Mesenchymal stem cell (in vitro differentiated cells and primary cell): ENCODE results near the gene OR11A1.

ENCODE experiments used
- DNase-seq: peaks from one replicate; pipeline ENCODE4 v3.0.0-alpha.2; 2013
- H2AFZ ChIP-seq: one replicate; pipeline ENCODE4 v1.6.1; 2013; ENCODE audit warnings: low read depth, mild to moderate bottlenecking, control low read depth, inconsistent platforms, low read length, moderate library complexity
- H2AK5ac ChIP-seq: 2 replicates; pipeline ENCODE4 v1.6.1; 2013; ENCODE audit warnings: low read length, moderate library complexity, mild to moderate bottlenecking, inconsistent platforms; ENCODE audit not compliant: severe bottlenecking
- H2BK120ac ChIP-seq: one replicate; pipeline ENCODE4 v1.6.1; 2013; ENCODE audit warnings: low read depth, mild to moderate bottlenecking, inconsistent platforms, low read length, moderate library complexity
- H2BK12ac ChIP-seq, 2 experiments: one replicate each; pipeline ENCODE4 v1.6.1; 2013; ENCODE audit warnings: inconsistent platforms in 2 of 2, low read length in 2 of 2, mild to moderate bottlenecking in 2 of 2, moderate library complexity in 2 of 2, control low read depth in 1 of 2
- H2BK15ac ChIP-seq: one replicate; pipeline ENCODE4 v1.6.1; 2013; ENCODE audit warnings: mild to moderate bottlenecking, low read depth, inconsistent platforms; ENCODE audit not compliant: poor library complexity, severe bottlenecking
- H2BK5ac ChIP-seq: 2 replicates; pipeline ENCODE4 v1.6.1; 2013; ENCODE audit warnings: low read depth, mild to moderate bottlenecking, low read length, control low read depth, inconsistent platforms; ENCODE audit not compliant: poor library complexity, severe bottlenecking
- H3K14ac ChIP-seq, 2 experiments: one replicate each; pipeline ENCODE4 v1.6.1; 2013; ENCODE audit warnings: inconsistent platforms in 2 of 2, low read length in 2 of 2, control low read depth in 1 of 2, mild to moderate bottlenecking in 1 of 2, moderate library complexity in 1 of 2
- H3K18ac ChIP-seq, 2 experiments: one replicate each; pipeline ENCODE4 v1.6.1; 2013; ENCODE audit warnings: inconsistent platforms in 2 of 2, low read length in 2 of 2, control low read depth in 1 of 2, low read depth in 1 of 2, mild to moderate bottlenecking in 1 of 2
- H3K23ac ChIP-seq, 2 experiments: one replicate each; pipeline ENCODE4 v1.6.1; 2013; ENCODE audit warnings: inconsistent platforms in 2 of 2, low read length in 2 of 2, mild to moderate bottlenecking in 2 of 2, moderate library complexity in 2 of 2, control low read depth in 1 of 2
- H3K27ac ChIP-seq: 2 replicates; pipeline ENCODE4 v1.5.1; 2013; ENCODE audit warnings: mild to moderate bottlenecking, moderate library complexity, low read length, control low read depth, inconsistent platforms; ENCODE audit not compliant: poor library complexity, severe bottlenecking
- H3K27me3 ChIP-seq, 2 experiments: 2 replicates each; pipeline versions ENCODE4 v1.6.1 to v1.7.0; 2013; ENCODE audit warnings: low read length in 2 of 2, mild to moderate bottlenecking in 2 of 2, moderate library complexity in 2 of 2, control low read depth in 1 of 2, inconsistent platforms in 1 of 2; ENCODE audit not compliant: control insufficient read depth in 1 of 2, insufficient read depth in 1 of 2
- H3K36me3 ChIP-seq, 2 experiments: 2 replicates each; pipeline versions ENCODE4 v1.6.1 to v1.7.0; 2013; ENCODE audit warnings: low read length in 2 of 2, control low read depth in 1 of 2, inconsistent platforms in 1 of 2, low read depth in 1 of 2, mild to moderate bottlenecking in 1 of 2; ENCODE audit not compliant: insufficient read depth in 2 of 2, control insufficient read depth in 1 of 2
- H3K4ac ChIP-seq, 2 experiments: one replicate each; pipeline ENCODE4 v1.6.1; 2013; ENCODE audit warnings: inconsistent platforms in 2 of 2, low read length in 2 of 2, mild to moderate bottlenecking in 2 of 2, moderate library complexity in 2 of 2, control low read depth in 1 of 2, low read depth in 1 of 2
- H3K4me1 ChIP-seq: 2 replicates; pipeline ENCODE4 v1.6.1; 2013; ENCODE audit warnings: low read depth, low read length, control low read depth; ENCODE audit not compliant: control insufficient read depth, insufficient read depth
- H3K4me2 ChIP-seq: 2 replicates; pipeline ENCODE4 v1.6.1; 2013; ENCODE audit warnings: low read length, mild to moderate bottlenecking, inconsistent platforms; ENCODE audit not compliant: poor library complexity, severe bottlenecking
- H3K4me3 ChIP-seq, 2 experiments: 2 replicates each; pipeline versions ENCODE4 v1.5.1 to v1.7.0; 2013; ENCODE audit warnings: low read length in 2 of 2, mild to moderate bottlenecking in 2 of 2, control low read depth in 1 of 2, low read depth in 1 of 2; ENCODE audit not compliant: insufficient read depth in 1 of 2
- H3K79me1 ChIP-seq: replicated peaks from 2 replicates; pipeline ENCODE4 v1.6.1; 2013; ENCODE audit warnings: mild to moderate bottlenecking, control low read depth, low read length, inconsistent platforms; ENCODE audit not compliant: poor library complexity, severe bottlenecking
- H3K9ac ChIP-seq: 2 replicates; pipeline ENCODE4 v1.7.0; 2013; ENCODE audit warnings: mild to moderate bottlenecking, low read length, moderate library complexity
- H3K9me3 ChIP-seq: 2 replicates; pipeline ENCODE4 v1.7.0; 2013; ENCODE audit warnings: mild to moderate bottlenecking, low read length; ENCODE audit not compliant: control insufficient read depth
- H4K8ac ChIP-seq: one replicate; pipeline ENCODE4 v1.6.1; 2013; ENCODE audit warnings: inconsistent platforms, mild to moderate bottlenecking, low read length, moderate library complexity
- H4K91ac ChIP-seq: one replicate; pipeline ENCODE4 v1.6.1; 2013; ENCODE audit warnings: mild to moderate bottlenecking, low read length, inconsistent platforms
- WGBS: methylation state at CpG from one replicate; pipeline ENCODE4 v1.1.7; 2013; ENCODE audit warnings: mixed read lengths; 5-methylcytosine and 5-hydroxymethylcytosine counted together

The OR11A1 gene

DNA sequence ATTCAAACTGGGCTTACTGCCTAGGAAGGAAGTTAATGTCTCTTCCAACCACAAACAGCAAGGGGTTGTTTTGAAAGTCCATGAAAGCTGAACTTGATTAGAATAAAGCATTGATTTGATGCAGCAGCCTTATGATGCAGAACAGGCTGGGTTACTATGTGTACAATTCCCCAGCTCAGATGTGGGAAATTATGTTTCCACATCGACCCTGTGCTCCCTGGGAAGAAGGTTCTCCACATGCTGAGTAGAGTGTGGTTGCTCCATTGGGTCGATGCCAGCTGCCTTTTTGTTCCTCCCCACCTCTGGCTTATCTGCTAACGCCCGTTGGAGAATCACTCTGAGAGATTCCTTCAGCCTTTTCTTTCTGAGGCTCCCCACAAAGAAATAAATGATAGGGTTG is 29.7 kb upstream of the OR11A1 start:
- no peak overlapping the region for H3K18ac ChIP-seq
- no peak overlapping the region for H3K4me2 ChIP-seq
- no peak overlapping the region for H2BK12ac ChIP-seq
- no peak overlapping the region for H2BK15ac ChIP-seq
- no peaks in the 10 kb centered on the region for H3K4me1 ChIP-seq
- no peak overlapping the region for H4K8ac ChIP-seq
- H3K14ac ChIP-seq, result no peak overlapping the region
- WGBS, result 56% methylated on average over 4 of the region's 4 CpGs
- no peak overlapping the region for H3K4ac ChIP-seq
- H3K9me3 ChIP-seq, result no peaks in the 10 kb centered on the region
- no peak overlapping the region for H3K4me3 ChIP-seq
- no peak overlapping the region for H2AK5ac ChIP-seq
- no peak overlapping the region for H2BK5ac ChIP-seq
- H3K27ac ChIP-seq, result no peak overlapping the region
- H3K36me3 ChIP-seq, result no peaks in the 10 kb centered on the region
- no peak overlapping the region for H4K91ac ChIP-seq
- no peak overlapping the region for H2BK120ac ChIP-seq
- no peak overlapping the region for H3K23ac ChIP-seq
- no peaks in the 10 kb centered on the region for H3K79me1 ChIP-seq
- H3K27me3 ChIP-seq, result no peaks in the 10 kb centered on the region
- no peak overlapping the region for H3K9ac ChIP-seq
- no peak overlapping the region for H2AFZ ChIP-seq
- no peak for DNase-seq

DNA sequence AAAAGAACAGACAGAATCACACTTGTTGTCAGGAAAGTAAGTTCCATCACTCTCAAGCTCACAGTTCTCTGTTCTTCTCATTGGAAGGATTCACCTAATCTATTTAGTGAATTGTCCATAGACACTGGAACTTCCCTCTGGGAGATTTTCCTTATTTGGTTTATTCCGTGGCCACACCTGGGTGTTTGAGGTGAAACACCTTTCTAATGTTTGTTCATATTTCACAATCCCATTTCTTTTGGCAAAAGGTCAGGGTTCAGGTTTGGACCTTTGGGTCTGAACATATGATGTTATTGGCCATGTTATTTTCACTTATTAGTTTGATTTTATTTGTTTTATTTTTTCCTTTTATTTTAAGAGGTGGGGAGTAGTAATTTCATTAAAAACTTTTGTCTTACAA is 26.9 kb upstream of the OR11A1 start:
- no peaks in the 10 kb centered on the region for H3K9me3 ChIP-seq
- no peak for DNase-seq
- H2BK120ac ChIP-seq, result no peak overlapping the region

DNA sequence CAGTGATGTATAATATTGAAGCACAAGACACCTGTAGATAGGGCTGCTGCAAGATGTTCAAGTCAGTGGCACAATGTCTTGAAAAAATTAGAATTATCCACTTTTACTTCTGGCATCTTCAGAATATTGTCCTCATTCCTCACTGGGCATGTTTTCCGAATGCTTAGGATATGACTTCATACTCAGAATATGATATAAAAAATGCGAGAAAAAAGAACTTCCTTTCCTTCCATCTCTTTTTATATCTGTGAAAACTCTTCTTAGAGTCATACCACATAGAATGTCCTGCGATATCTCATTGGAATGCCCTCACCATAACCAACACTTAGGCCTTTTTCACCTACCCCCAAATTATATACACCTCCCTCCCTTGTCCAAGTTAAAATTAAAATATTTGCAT is 26.3 kb upstream of the OR11A1 start:
- H3K27me3 ChIP-seq, result no peaks in the 10 kb centered on the region
- no peak overlapping the region for H2BK5ac ChIP-seq
- no peak overlapping the region for H4K8ac ChIP-seq
- no peak overlapping the region for H3K27ac ChIP-seq
- H3K4me2 ChIP-seq, result no peak overlapping the region
- H3K23ac ChIP-seq, result no peak overlapping the region
- no peak for DNase-seq
- no peak overlapping the region for H2BK12ac ChIP-seq
- H3K18ac ChIP-seq, result no peak overlapping the region
- no peak overlapping the region for H4K91ac ChIP-seq
- H2BK120ac ChIP-seq, result no peak overlapping the region
- H3K79me1 ChIP-seq, result no peaks in the 10 kb centered on the region
- no peak overlapping the region for H2AK5ac ChIP-seq
- H3K14ac ChIP-seq, result no peak overlapping the region
- no peaks in the 10 kb centered on the region for H3K9me3 ChIP-seq
- H2AFZ ChIP-seq, result no peak overlapping the region
- H3K4me1 ChIP-seq, result no peaks in the 10 kb centered on the region
- 75% methylated on average over 3 of the region's 3 CpGs for WGBS
- no peak overlapping the region for H3K4ac ChIP-seq
- no peaks in the 10 kb centered on the region for H3K36me3 ChIP-seq
- no peak overlapping the region for H2BK15ac ChIP-seq
- no peak overlapping the region for H3K4me3 ChIP-seq
- no peak overlapping the region for H3K9ac ChIP-seq

More for the DNA sequence above, 26.9 kb upstream of the OR11A1 start:
- H3K23ac ChIP-seq, result no peak overlapping the region
- no peak overlapping the region for H4K8ac ChIP-seq
- H2AFZ ChIP-seq, result no peak overlapping the region
- H3K4ac ChIP-seq, result no peak overlapping the region
- H2BK12ac ChIP-seq, result no peak overlapping the region
- no CpG with 5 or more reads among the region's 1 CpG for WGBS
- H3K4me3 ChIP-seq, result no peak overlapping the region
- no peak overlapping the region for H2AK5ac ChIP-seq
- no peak overlapping the region for H4K91ac ChIP-seq
- H3K79me1 ChIP-seq, result no peaks in the 10 kb centered on the region
- H3K14ac ChIP-seq, result no peak overlapping the region
- no peaks in the 10 kb centered on the region for H3K27me3 ChIP-seq
- no peak overlapping the region for H3K27ac ChIP-seq
- no peak overlapping the region for H3K9ac ChIP-seq
- no peak overlapping the region for H2BK5ac ChIP-seq
- no peaks in the 10 kb centered on the region for H3K4me1 ChIP-seq
- H3K18ac ChIP-seq, result no peak overlapping the region
- H3K4me2 ChIP-seq, result no peak overlapping the region
- H3K36me3 ChIP-seq, result no peaks in the 10 kb centered on the region
- no peak overlapping the region for H2BK15ac ChIP-seq

DNA sequence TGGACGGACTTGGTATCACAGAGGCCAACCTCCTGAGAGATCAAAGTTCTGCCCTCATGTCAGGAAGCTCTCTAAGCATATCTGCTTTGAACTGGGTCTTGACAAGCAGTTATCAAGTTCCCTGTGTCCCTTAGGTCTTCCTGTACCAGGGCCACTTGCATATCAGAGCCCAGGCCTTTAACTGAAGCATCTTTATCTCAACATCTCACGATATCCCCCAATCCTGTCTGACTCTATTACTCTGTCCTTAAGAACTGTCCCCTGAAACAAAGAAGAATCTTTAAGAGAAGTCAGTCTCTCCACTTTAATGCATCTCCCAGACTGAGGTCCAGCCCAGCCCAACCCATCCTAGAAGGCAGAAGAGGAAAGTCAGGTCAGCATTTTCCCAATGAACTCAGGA is 22.7 kb upstream of the OR11A1 start:
- Histone ChIP-seq H3K18ac (no peak overlapping the region), H3K36me3 (no peaks in the 10 kb centered on the region), H3K27me3 (peaks cover 0 to 5% of the 10 kb centered on the region in 2 experiments), H3K79me1 (no peaks in the 10 kb centered on the region), H3K4me2 (no peak overlapping the region), H2AK5ac (no peak overlapping the region), H2BK5ac (no peak overlapping the region), H4K91ac (no peak overlapping the region), H2BK12ac (no peak overlapping the region), H3K4ac (no peak overlapping the region), H3K4me3 (no peak overlapping the region), H3K14ac (no peak overlapping the region), H2BK120ac (no peak overlapping the region), H3K9ac (no peak overlapping the region), H2BK15ac (no peak overlapping the region), H4K8ac (no peak overlapping the region), H3K23ac (no peak overlapping the region), H3K4me1 (no peaks in the 10 kb centered on the region), H3K9me3 (no peaks in the 10 kb centered on the region), H3K27ac (no peak overlapping the region), H2AFZ (no peak overlapping the region)
- WGBS, result 47% methylated on average over 2 of the region's 2 CpGs
- DNase-seq, result no peak
